GM12878 (cell line): ENCODE measurements around the gene SIVA1.

Experiments used
- BRCA1 ChIP-seq: IDR thresholded peaks from 2 replicates; pipeline ENCODE4 v1.6.1; 2011; ENCODE audit warnings: low read depth, low read length, improper control_type of control experiment
- HDAC2 ChIP-seq: fragments of 200-600 bp; sonication (generic); IDR thresholded peaks from 2 replicates; pipeline ENCODE4 v1.6.1; 2017
- NFYB ChIP-seq: IDR thresholded peaks from 2 replicates; pipeline ENCODE4 v1.6.1; 2011; ENCODE audit warnings: low read depth, mild to moderate bottlenecking, low read length, improper control_type of control experiment, moderate library complexity; ENCODE audit not compliant: insufficient read depth
- NR2C2 ChIP-seq: IDR thresholded peaks from 2 replicates; pipeline ENCODE4 v1.6.1; 2011; ENCODE audit warnings: borderline replicate concordance, low read depth; ENCODE audit not compliant: control insufficient read depth, insufficient read length

- TF ChIP-seq NR2C2 (no peak), HDAC2 (no peak), BRCA1 (no peak), NFYB (no peak)
Observed at GRCh38 chr14:104794993-104795780, 42.2 kb downstream of the SIVA1 start, which contains the start of gene AKT1.
